ENCODE results near the gene ACTL6B.

- TF ChIP-seq YY1 (IDR thresholded peaks at IDR 0.05; ENCODE audit: insufficient read depth, insufficient read length) (no peak), SUZ12 (IDR thresholded peaks at IDR 0.05; ENCODE audit: extremely low read depth, insufficient read depth, insufficient read length) (no peak)
Measured at GRCh38 chr7:100673302-100673941, 17.2 kb upstream of the ACTL6B start, which contains the start of gene GNB2.
